LNCaP clone FGC (cell line): ENCODE data around the gene POPDC2.

ENCODE experiments used
- DNase-seq: peaks from one replicate; pipeline ENCODE4 v3.0.0-alpha.2; 2011; ENCODE audit warnings: low read depth
- H3K4me3 ChIP-seq: 2 replicates; pipeline ENCODE4 v1.5.1; 2011; ENCODE audit warnings: mild to moderate bottlenecking, low read depth, low read length, control low read depth
- CTCF ChIP-seq: IDR thresholded peaks from 2 replicates; pipeline ENCODE4 v1.5.1; 2012; ENCODE audit warnings: mild to moderate bottlenecking; ENCODE audit not compliant: control insufficient read depth, insufficient read depth; ENCODE audit errors: extremely low read depth

POPDC2 gene

GRCh38 chr3:119660474-119661440, at the start of gene POPDC2:
TSS of gene POPDC2 (minus strand) at chr3:119660589. CDS start at chr3:119660423, 166 bp downstream.
- no peak for TF ChIP-seq CTCF
- H3K4me3 ChIP-seq, result no peak within 1 kb of the TSS
- no peak for DNase-seq

GRCh38 chr3:119703820-119704531, 43.6 kb upstream of the POPDC2 start:
- H3K4me3 ChIP-seq, result peak overlapping the region; percentile 58
- no peak for DNase-seq
- TF ChIP-seq CTCF, result no peak

GRCh38 chr3:119702530-119703527, 42.4 kb upstream of the POPDC2 start, which contains the start of gene CFAP91:
TSS of gene CFAP91 (plus strand) at chr3:119703022. CDS start at chr3:119703099, 77 bp downstream.
- TF ChIP-seq CTCF, result no peak
- H3K4me3 ChIP-seq, result peak within 1 kb of the TSS; percentile 58
- DNase-seq, result peak; percentile 48

GRCh38 chr3:119700920-119701734, 40.7 kb upstream of the POPDC2 start:
- TF ChIP-seq CTCF, result no peak
- no peak overlapping the region for H3K4me3 ChIP-seq

GRCh38 chr3:119700269-119700919, 40.0 kb upstream of the POPDC2 start:
- no peak for DNase-seq
- TF ChIP-seq CTCF, result no peak

More at GRCh38 chr3:119700920-119701734, 40.7 kb upstream of the POPDC2 start:
- no peak for DNase-seq

More at GRCh38 chr3:119700269-119700919, 40.0 kb upstream of the POPDC2 start:
- no peak overlapping the region for H3K4me3 ChIP-seq
